GM19043 (cell line): Measurements from ENCODE around the gene PBX4.
"Not testable (repeated sequence)": the region's sequence is repeated elsewhere in the genome, so short reads cannot be mapped to it uniquely, and the experiment has no call there.

Experiments
- ATAC-seq: cut with Tn5 transposase; IDR thresholded peaks from one replicate; pipeline ENCODE4 v1.9.1; 2021; ENCODE audit warnings: low read depth; ENCODE audit not compliant: unreplicated experiment

PBX4 gene

GRCh38 chr19:19627621-19628500 is 9.4 kb upstream of the PBX4 start, which contains the start of gene LPAR2:
LPAR2 (minus strand) TSS chr19:19628220; CDS start chr19:19627275, 945 bp downstream.
- no peak for ATAC-seq

GRCh38 chr19:19626516-19627472 is 8.3 kb upstream of the PBX4 start:
- ATAC-seq = no peak

DNA sequence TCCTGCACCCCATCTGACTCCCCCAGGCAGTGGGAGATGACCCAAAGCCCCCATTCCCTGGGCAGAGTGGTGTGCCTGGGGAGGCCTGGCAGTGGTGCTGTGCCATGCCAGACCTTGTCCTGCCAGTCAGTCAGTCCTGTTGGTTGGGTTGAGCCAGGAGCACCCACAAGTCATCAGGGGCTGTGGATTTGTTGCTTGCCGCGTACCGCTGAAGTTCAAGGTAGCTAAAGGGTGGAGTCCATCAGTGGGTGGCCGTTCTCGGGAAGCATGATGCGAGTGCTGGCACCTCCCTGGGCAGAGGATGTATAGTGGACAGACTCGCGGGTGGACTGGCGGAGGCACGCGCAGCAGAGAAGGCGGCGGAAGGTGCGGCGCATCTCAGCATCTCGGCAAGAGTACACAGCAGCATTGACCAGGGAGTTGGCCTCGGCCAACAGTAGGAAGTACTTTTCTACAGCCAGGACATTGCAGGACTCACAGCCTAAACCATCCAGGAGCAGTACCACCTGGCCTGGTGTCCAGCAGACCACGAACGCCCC is 5.6 kb upstream of the PBX4 start:
- no peak for ATAC-seq

GRCh38 chr19:19623383-19623782 is 4.9 kb upstream of the PBX4 start:
- no peak for ATAC-seq

- no peak for ATAC-seq
These were observed 1.3 kb upstream of the PBX4 start for GRCh38 chr19:19619849-19620210.

DNA sequence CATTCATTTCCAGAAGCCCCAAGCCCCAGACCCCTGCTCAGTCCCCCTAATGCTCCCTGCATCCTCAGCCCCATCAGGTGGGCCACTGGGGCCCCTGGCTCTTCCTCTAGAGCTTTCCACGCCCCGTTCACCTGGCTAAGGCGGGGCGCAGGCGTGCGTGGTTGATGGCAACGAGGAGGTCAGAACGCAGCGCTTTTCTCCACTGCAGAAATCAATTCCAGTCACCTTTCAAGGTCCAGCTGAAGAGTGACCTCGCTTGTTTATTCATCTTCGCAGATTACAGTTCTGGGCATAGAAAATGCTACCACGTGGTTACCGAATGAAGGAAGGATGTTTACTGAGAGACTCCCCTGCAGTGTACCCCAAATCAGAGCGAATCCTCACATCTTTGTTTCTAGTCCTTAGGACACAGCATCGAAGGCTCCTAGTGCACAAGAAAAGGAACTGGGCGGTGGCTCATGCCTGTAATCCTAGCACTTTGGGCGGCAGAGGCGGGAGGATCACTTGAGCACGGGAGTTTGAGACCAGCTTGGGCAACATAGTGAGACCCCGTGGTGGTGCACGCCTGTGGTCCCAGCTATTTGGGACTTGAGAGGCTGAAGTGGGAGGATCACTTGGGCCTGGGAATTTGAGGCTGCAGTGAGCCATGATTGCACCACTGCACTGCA is 828 bp upstream of the PBX4 start:
- no peak for ATAC-seq

GRCh38 chr19:19615086-19615485 is 3.4 kb downstream of the PBX4 start:
- ATAC-seq = no peak

- no peak for ATAC-seq
These were observed 5.0 kb downstream of the PBX4 start for GRCh38 chr19:19613506-19613905.

GRCh38 chr19:19610376-19611202 is 7.9 kb downstream of the PBX4 start:
- no peak for ATAC-seq

DNA sequence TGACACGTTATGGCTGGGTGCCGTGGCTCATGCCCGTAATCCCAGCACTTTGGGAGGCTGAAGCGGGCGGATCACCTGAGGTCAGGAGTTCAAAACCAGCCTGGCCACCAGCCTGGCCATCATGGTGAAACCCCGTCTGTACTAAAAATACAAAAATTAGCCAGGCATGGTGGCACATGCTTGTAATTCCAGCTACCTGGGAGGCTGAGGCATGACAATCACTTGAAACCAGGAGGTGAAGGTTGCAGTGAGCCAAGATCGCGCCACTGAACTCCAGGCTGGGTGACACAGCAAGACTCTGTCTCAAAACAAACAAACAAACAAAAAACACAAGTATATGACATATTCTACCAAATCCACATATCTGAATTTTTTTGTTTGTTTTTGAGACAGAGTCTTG is 11.8 kb downstream of the PBX4 start:
- not testable (repeated sequence) for ATAC-seq

DNA sequence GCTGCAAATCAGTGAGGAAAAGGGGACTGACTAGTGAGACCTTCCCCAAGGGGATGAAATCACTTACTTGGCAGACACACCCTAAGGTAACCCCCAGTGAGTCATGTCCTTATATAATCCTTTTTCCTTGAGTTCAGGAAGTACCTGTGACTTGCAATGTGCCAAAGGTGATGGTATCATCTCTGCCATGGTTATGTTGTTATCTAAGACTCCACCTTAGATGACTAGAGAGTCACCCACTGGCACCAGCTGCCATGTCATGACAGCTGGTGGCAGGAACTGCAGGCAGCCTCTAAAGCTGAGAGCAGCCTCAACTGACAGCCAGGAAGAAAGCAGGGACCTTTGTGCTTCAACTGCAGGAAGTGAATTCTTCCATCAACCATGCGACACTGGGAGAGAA is 12.5 kb downstream of the PBX4 start:
- no peak for ATAC-seq

DNA sequence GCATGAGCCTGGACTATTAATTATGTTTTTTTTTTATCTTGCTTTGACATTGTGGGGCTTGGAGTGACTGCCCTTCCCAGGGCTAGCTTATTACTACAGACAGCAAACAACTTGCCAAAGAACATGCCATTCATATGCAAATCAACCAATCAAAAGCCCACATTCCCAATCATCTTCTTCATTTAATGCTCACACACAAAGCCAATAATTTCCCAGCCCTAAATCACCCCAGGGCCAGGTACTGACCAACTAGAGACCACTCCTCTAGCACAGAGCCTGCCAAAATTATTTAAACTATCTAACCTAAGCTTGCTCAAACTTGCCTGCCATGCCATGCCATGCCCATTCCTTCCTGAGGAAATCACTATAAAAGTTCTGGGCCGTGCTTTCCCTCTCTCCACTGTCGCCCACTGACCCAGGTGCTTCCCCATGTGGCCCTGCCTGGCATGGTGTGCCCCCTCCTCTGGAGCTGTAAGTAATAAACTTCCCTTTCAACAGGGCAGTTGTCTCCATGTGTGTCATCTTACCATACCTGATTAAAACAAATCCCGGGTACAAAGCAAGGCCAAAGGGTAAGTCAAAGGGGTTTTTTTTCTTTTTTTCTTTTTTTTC is 15.7 kb downstream of the PBX4 start:
- no peak for ATAC-seq

DNA sequence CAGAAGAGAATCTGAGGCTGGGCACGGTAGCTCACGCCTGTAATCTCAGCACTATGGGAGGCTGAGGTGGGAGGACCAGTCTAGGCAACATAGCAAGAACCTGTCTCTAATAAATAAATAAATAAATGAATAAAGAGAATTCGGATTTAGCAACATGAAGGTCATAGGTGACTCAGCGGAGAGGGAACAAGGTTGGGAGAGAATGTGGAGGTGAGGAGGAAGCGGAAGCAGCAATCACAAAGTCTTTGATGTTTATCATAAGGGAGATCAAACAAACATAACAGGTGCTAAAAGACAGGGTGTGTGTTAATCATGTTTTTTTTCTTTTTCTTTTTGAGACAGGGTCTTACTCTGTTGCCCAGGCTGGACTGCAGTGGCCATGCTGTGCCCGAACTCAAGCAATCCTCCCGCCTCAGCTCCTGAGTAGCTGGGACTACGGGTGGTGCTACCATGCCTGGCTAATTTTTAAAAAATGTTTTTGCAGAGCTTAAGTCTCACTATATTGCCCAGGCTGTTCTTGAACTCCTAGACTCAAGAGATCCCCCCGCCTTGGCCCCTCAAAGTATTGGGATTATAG is 16.3 kb downstream of the PBX4 start:
- ATAC-seq = no peak

- no peak for ATAC-seq
These were observed 17.6 kb downstream of the PBX4 start for GRCh38 chr19:19600793-19601330.

GRCh38 chr19:19598728-19599451 is 19.6 kb downstream of the PBX4 start:
- ATAC-seq = not testable (repeated sequence)

- peak; percentile 62 for ATAC-seq
These were observed 20.6 kb downstream of the PBX4 start for GRCh38 chr19:19597809-19598306.

DNA sequence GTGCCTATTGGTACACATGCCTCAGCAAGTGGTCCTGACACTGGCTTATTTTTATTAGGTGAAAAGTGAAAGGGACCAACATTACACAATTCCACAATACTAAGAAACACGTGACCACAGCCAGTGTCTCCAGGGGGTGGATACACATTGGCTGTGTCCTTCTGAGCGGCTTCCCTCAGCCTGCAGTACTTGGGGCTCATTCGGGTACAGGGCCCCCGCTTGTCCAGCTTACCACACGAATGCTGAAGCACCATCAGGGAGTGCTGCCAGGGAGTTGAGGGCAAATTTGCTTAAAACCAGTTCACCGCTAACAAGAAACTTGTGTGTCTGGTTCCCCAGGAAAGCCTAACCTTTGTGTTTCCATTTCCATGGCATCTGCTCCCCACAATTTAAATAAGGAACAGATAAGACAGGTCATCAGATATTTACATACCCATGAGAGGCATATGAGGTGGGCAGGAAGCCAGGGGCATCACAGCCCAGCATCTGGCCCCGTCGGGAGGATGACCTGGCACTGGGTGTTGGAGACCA is 23.3 kb downstream of the PBX4 start:
- ATAC-seq = no peak

- no peak for ATAC-seq
These were observed 24.1 kb downstream of the PBX4 start for GRCh38 chr19:19594381-19594780.
